ENCODE results near the gene APC2. TPM values are rescaled to one million over a fixed set of nuclear protein-coding genes. Genes with fewer than 3 reads are reported as not detected.
A peak's percentile ranks its signal among the peaks of the same experiment; 100 is the strongest.
"Not testable (repeated sequence)": the region's sequence is repeated elsewhere in the genome, so short reads cannot be mapped to it uniquely, and the experiment has no call there.

Gene APC2
- total RNA-seq, 1 donor from 2014 or later: 1.0 TPM

- Histone ChIP-seq H3K27ac (ENCODE audit: low read depth, low read length) (no peak overlapping the region), H3K36me3 (ENCODE audit: control insufficient read depth in 3 of 3, insufficient read depth in 3 of 3, low read length in 3 of 3) (peaks cover 40 to 45% (median 44%) of the 10 kb centered on the region in 3 donors), H3K4me1 (ENCODE audit: control insufficient read depth in 3 of 3, insufficient read depth in 3 of 3, low read length in 3 of 3) (peaks cover 14 to 30% (median 23%) of the 10 kb centered on the region in 3 donors)
Observed at GRCh38 chr19:1435378-1435989, 14.4 kb upstream of the APC2 start.

GRCh38 chr19:1437609-1438008, 12.3 kb upstream of the APC2 start:
- no peaks in the 10 kb centered on the region for H3K27me3 ChIP-seq (ENCODE audit: control insufficient read depth in 3 of 3, insufficient read depth in 3 of 3, low read length in 3 of 3)
- no peak overlapping the region for H3K27ac ChIP-seq (ENCODE audit: low read depth, low read length)
- H3K36me3 ChIP-seq (ENCODE audit: control insufficient read depth in 3 of 3, insufficient read depth in 3 of 3, low read length in 3 of 3): peaks cover 44 to 49% (median 46%) of the 10 kb centered on the region in 3 donors
- H3K4me1 ChIP-seq (ENCODE audit: control insufficient read depth in 3 of 3, insufficient read depth in 3 of 3, low read length in 3 of 3): peaks cover 14 to 37% (median 27%) of the 10 kb centered on the region in 3 donors
- peak overlapping the region in 2 of 3 donors; percentile 65 to 79 for H3K9ac ChIP-seq (ENCODE audit: low read depth in 1 of 3, low read length in 3 of 3)
- H3K4me3 ChIP-seq (ENCODE audit: low read length in 3 of 3): peak overlapping the region; percentile 67 to 94 (median 94)
- H3K9me3 ChIP-seq (ENCODE audit: control insufficient read depth in 3 of 3, low read length in 3 of 3): no peaks in the 10 kb centered on the region

More at GRCh38 chr19:1435378-1435989, 14.4 kb upstream of the APC2 start:
- no peaks in the 10 kb centered on the region for H3K27me3 ChIP-seq (ENCODE audit: control insufficient read depth in 3 of 3, insufficient read depth in 3 of 3, low read length in 3 of 3)
- no peak overlapping the region for H3K9ac ChIP-seq (ENCODE audit: low read depth in 1 of 3, low read length in 3 of 3)
- H3K4me3 ChIP-seq (ENCODE audit: low read length in 3 of 3): no peak overlapping the region
- H3K9me3 ChIP-seq (ENCODE audit: control insufficient read depth in 3 of 3, low read length in 3 of 3): no peaks in the 10 kb centered on the region

- Histone ChIP-seq H3K36me3 (ENCODE audit: control insufficient read depth in 3 of 3, insufficient read depth in 3 of 3, low read length in 3 of 3) (peaks cover 37 to 44% (median 40%) of the 10 kb centered on the region in 3 donors), H3K4me3 (ENCODE audit: low read length in 3 of 3) (peak within 1 kb of the TSS; percentile 78 to 94 (median 94)), H3K9ac (ENCODE audit: low read depth in 1 of 3, low read length in 3 of 3) (peak within 1 kb of the TSS; percentile 92 to 94 (median 93)), H3K27ac (ENCODE audit: low read depth, low read length) (peak within 1 kb of the TSS; percentile 84), H3K4me1 (ENCODE audit: control insufficient read depth in 3 of 3, insufficient read depth in 3 of 3, low read length in 3 of 3) (peaks cover 14 to 37% (median 27%) of the 10 kb centered on the region in 3 donors), H3K9me3 (ENCODE audit: control insufficient read depth in 3 of 3, low read length in 3 of 3) (no peaks in the 10 kb centered on the region), H3K27me3 (ENCODE audit: control insufficient read depth in 3 of 3, insufficient read depth in 3 of 3, low read length in 3 of 3) (no peaks in the 10 kb centered on the region)
Observed at GRCh38 chr19:1438035-1438932, 11.6 kb upstream of the APC2 start, which contains the start of gene RPS15. Gene RPS15 (plus strand): TSS chr19:1438396. CDS start chr19:1438426, 30 bp downstream.

- Histone ChIP-seq H3K36me3 (ENCODE audit: control insufficient read depth in 3 of 3, insufficient read depth in 3 of 3, low read length in 3 of 3) (peaks cover 30 to 38% (median 34%) of the 10 kb centered on the region in 3 donors), H3K27ac (ENCODE audit: low read depth, low read length) (peak overlapping the region; percentile 84), H3K4me3 (ENCODE audit: low read length in 3 of 3) (peak overlapping the region; percentile 78 to 94 (median 94)), H3K9me3 (ENCODE audit: control insufficient read depth in 3 of 3, low read length in 3 of 3) (no peaks in the 10 kb centered on the region), H3K27me3 (ENCODE audit: control insufficient read depth in 3 of 3, insufficient read depth in 3 of 3, low read length in 3 of 3) (no peaks in the 10 kb centered on the region), H3K4me1 (ENCODE audit: control insufficient read depth in 3 of 3, insufficient read depth in 3 of 3, low read length in 3 of 3) (peaks cover 14 to 37% (median 27%) of the 10 kb centered on the region in 3 donors), H3K9ac (ENCODE audit: low read depth in 1 of 3, low read length in 3 of 3) (peak overlapping the region; percentile 92 to 94 (median 93))
Observed at GRCh38 chr19:1438933-1439354, 11.0 kb upstream of the APC2 start.

GRCh38 chr19:1439525-1440417, 10.2 kb upstream of the APC2 start:
- H3K4me1 ChIP-seq (ENCODE audit: control insufficient read depth in 3 of 3, insufficient read depth in 3 of 3, low read length in 3 of 3): peaks cover 14 to 38% (median 29%) of the 10 kb centered on the region in 3 donors
- H3K4me3 ChIP-seq (ENCODE audit: low read length in 3 of 3): peak overlapping the region; percentile 78 to 94 (median 94)
- peak overlapping the region; percentile 92 to 94 (median 93) for H3K9ac ChIP-seq (ENCODE audit: low read depth in 1 of 3, low read length in 3 of 3)
- H3K36me3 ChIP-seq (ENCODE audit: control insufficient read depth in 3 of 3, insufficient read depth in 3 of 3, low read length in 3 of 3): peaks cover 27 to 36% (median 27%) of the 10 kb centered on the region in 3 donors
- H3K27ac ChIP-seq (ENCODE audit: low read depth, low read length); H3K9me3 ChIP-seq (ENCODE audit: control insufficient read depth in 3 of 3, low read length in 3 of 3); H3K27me3 ChIP-seq (ENCODE audit: control insufficient read depth in 3 of 3, insufficient read depth in 3 of 3, low read length in 3 of 3): not testable (repeated sequence)

- H3K27ac ChIP-seq (ENCODE audit: low read depth, low read length): no peak overlapping the region
- H3K9ac ChIP-seq (ENCODE audit: low read depth in 1 of 3, low read length in 3 of 3): peak overlapping the region in 1 of 3 donors; percentile 16
- peaks cover 2 to 6% (median 3%) of the 10 kb centered on the region in 3 donors for H3K27me3 ChIP-seq (ENCODE audit: control insufficient read depth in 3 of 3, insufficient read depth in 3 of 3, low read length in 3 of 3)
- H3K4me3 ChIP-seq (ENCODE audit: low read length in 3 of 3): no peak overlapping the region
- H3K36me3 ChIP-seq (ENCODE audit: control insufficient read depth in 3 of 3, insufficient read depth in 3 of 3, low read length in 3 of 3): peaks cover 26 to 34% (median 26%) of the 10 kb centered on the region in 3 donors
- peaks cover 14 to 44% (median 33%) of the 10 kb centered on the region in 3 donors for H3K4me1 ChIP-seq (ENCODE audit: control insufficient read depth in 3 of 3, insufficient read depth in 3 of 3, low read length in 3 of 3)
- H3K9me3 ChIP-seq (ENCODE audit: control insufficient read depth in 3 of 3, low read length in 3 of 3): no peaks in the 10 kb centered on the region
Observed at GRCh38 chr19:1440418-1440801, 9.5 kb upstream of the APC2 start.

GRCh38 chr19:1441022-1441426, 8.9 kb upstream of the APC2 start:
- Histone ChIP-seq H3K9me3 (ENCODE audit: control insufficient read depth in 3 of 3, low read length in 3 of 3) (no peaks in the 10 kb centered on the region), H3K36me3 (ENCODE audit: control insufficient read depth in 3 of 3, insufficient read depth in 3 of 3, low read length in 3 of 3) (peaks cover 22 to 31% (median 24%) of the 10 kb centered on the region in 3 donors), H3K9ac (ENCODE audit: low read depth in 1 of 3, low read length in 3 of 3) (no peak overlapping the region), H3K27me3 (ENCODE audit: control insufficient read depth in 3 of 3, insufficient read depth in 3 of 3, low read length in 3 of 3) (peaks cover 5 to 10% (median 6%) of the 10 kb centered on the region in 3 donors), H3K4me1 (ENCODE audit: control insufficient read depth in 3 of 3, insufficient read depth in 3 of 3, low read length in 3 of 3) (peaks cover 14 to 46% (median 34%) of the 10 kb centered on the region in 3 donors), H3K27ac (ENCODE audit: low read depth, low read length) (no peak overlapping the region), H3K4me3 (ENCODE audit: low read length in 3 of 3) (no peak overlapping the region)

GRCh38 chr19:1441677-1442438, 8.1 kb upstream of the APC2 start:
- Histone ChIP-seq H3K4me3 (ENCODE audit: low read length in 3 of 3) (no peak overlapping the region), H3K36me3 (ENCODE audit: control insufficient read depth in 3 of 3, insufficient read depth in 3 of 3, low read length in 3 of 3) (peaks cover 22 to 31% (median 24%) of the 10 kb centered on the region in 3 donors), H3K9me3 (ENCODE audit: control insufficient read depth in 3 of 3, low read length in 3 of 3) (no peaks in the 10 kb centered on the region), H3K27me3 (ENCODE audit: control insufficient read depth in 3 of 3, insufficient read depth in 3 of 3, low read length in 3 of 3) (peaks cover 8 to 18% (median 14%) of the 10 kb centered on the region in 3 donors), H3K27ac (ENCODE audit: low read depth, low read length) (no peak overlapping the region), H3K4me1 (ENCODE audit: control insufficient read depth in 3 of 3, insufficient read depth in 3 of 3, low read length in 3 of 3) (peaks cover 10 to 40% (median 30%) of the 10 kb centered on the region in 3 donors), H3K9ac (ENCODE audit: low read depth in 1 of 3, low read length in 3 of 3) (no peak overlapping the region)
